Rectal smooth muscle tissue (tissue), 1 donor: ENCODE data around the gene WDR47.
"Not testable (repeated sequence)": the region's sequence is repeated elsewhere in the genome, so short reads cannot be mapped to it uniquely, and the experiment has no call there.

Experiments
- H3K27ac ChIP-seq: one replicate; pipeline ENCODE4 v1.7.0; 2013; ENCODE audit warnings: low read depth, low read length, inconsistent platforms
- H3K27me3 ChIP-seq: one replicate; pipeline ENCODE4 v1.7.0; 2013; ENCODE audit warnings: low read length; ENCODE audit not compliant: control insufficient read depth, insufficient read depth
- H3K36me3 ChIP-seq: one replicate; pipeline ENCODE4 v1.7.0; 2013; ENCODE audit warnings: low read length; ENCODE audit not compliant: control insufficient read depth, insufficient read depth
- H3K4me1 ChIP-seq: one replicate; pipeline ENCODE4 v1.7.0; 2013; ENCODE audit warnings: low read length; ENCODE audit not compliant: control insufficient read depth, insufficient read depth
- H3K4me3 ChIP-seq: one replicate; pipeline ENCODE4 v1.7.0; 2013; ENCODE audit warnings: low read length
- H3K9ac ChIP-seq: one replicate; pipeline ENCODE4 v1.7.0; 2013; ENCODE audit warnings: low read length

The WDR47 gene

GRCh38 chr1:108953452-108953851, 88.5 kb downstream of the WDR47 start:
- Histone ChIP-seq H3K4me1 (no peaks in the 10 kb centered on the region), H3K27me3 (no peaks in the 10 kb centered on the region), H3K36me3 (peaks cover 4% of the 10 kb centered on the region), H3K9ac (no peak overlapping the region), H3K27ac (no peak overlapping the region), H3K4me3 (no peak overlapping the region)

- no peak overlapping the region for H3K4me3 ChIP-seq
- H3K27ac ChIP-seq, result no peak overlapping the region
- peaks cover 4% of the 10 kb centered on the region for H3K4me1 ChIP-seq
- H3K36me3 ChIP-seq, result peaks cover 4% of the 10 kb centered on the region
- H3K9ac ChIP-seq, result no peak overlapping the region
- no peaks in the 10 kb centered on the region for H3K27me3 ChIP-seq
These were observed 90.7 kb downstream of the WDR47 start for GRCh38 chr1:108951242-108951641.

GRCh38 chr1:108949044-108949443, 92.9 kb downstream of the WDR47 start:
- peaks cover 6% of the 10 kb centered on the region for H3K36me3 ChIP-seq
- no peak overlapping the region for H3K9ac ChIP-seq
- H3K27ac ChIP-seq, result no peak overlapping the region
- no peak overlapping the region for H3K4me3 ChIP-seq
- H3K27me3 ChIP-seq, result no peaks in the 10 kb centered on the region
- peaks cover 4% of the 10 kb centered on the region for H3K4me1 ChIP-seq

DNA sequence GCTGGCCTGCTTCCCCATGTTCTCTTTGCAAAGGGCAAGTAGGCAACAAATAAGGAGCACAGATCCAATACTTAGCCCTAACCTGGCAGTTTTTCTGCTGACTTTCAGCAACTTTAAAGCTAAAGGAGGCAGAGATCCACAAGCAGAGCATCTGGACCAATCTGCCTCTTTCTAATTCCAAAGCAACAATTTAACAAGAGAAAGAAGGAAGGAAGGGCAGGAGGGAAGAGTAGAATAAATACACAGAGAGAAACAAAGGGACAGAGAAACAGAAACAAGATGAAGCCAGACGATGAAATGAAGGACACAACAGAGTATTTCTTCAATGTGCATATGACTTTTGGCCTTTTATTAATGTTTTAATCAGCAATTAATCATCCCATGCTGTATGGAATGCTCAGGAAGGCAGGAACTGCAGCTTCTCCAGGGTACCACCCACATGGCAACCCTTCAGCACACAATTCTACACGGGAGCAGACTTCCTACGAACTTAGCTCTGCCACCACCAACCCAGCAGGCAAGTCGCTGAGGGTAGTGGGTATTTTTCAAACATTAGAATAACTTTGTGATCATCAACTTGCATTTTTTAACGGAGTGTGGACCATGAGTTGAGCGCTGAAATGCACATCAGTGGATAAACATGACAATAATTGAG, 93.9 kb downstream of the WDR47 start:
- Histone ChIP-seq H3K9ac (no peak overlapping the region), H3K27ac (no peak overlapping the region), H3K27me3 (no peaks in the 10 kb centered on the region), H3K36me3 (peaks cover 6% of the 10 kb centered on the region), H3K4me1 (peaks cover 4% of the 10 kb centered on the region), H3K4me3 (no peak overlapping the region)

GRCh38 chr1:108936170-108936569, 105.7 kb downstream of the WDR47 start:
- Histone ChIP-seq H3K9ac (no peak overlapping the region), H3K27ac (no peak overlapping the region), H3K36me3 (peaks cover 35% of the 10 kb centered on the region), H3K27me3 (no peaks in the 10 kb centered on the region), H3K4me1 (no peaks in the 10 kb centered on the region), H3K4me3 (no peak overlapping the region)

GRCh38 chr1:108933944-108934343, 108.0 kb downstream of the WDR47 start:
- Histone ChIP-seq H3K27me3 (no peaks in the 10 kb centered on the region), H3K4me1 (no peaks in the 10 kb centered on the region), H3K27ac (no peak overlapping the region), H3K9ac (no peak overlapping the region), H3K4me3 (no peak overlapping the region), H3K36me3 (peaks cover 34% of the 10 kb centered on the region)

GRCh38 chr1:108927565-108927964, 114.3 kb downstream of the WDR47 start:
- H3K27ac ChIP-seq, H3K4me3 ChIP-seq, H3K27me3 ChIP-seq, H3K9ac ChIP-seq, H3K4me1 ChIP-seq: not testable (repeated sequence)
- peaks cover 19% of the 10 kb centered on the region for H3K36me3 ChIP-seq

GRCh38 chr1:108925920-108926319, 116.0 kb downstream of the WDR47 start:
- Histone ChIP-seq H3K36me3 (peaks cover 15% of the 10 kb centered on the region), H3K27ac (no peak overlapping the region), H3K27me3 (no peaks in the 10 kb centered on the region), H3K4me1 (no peaks in the 10 kb centered on the region), H3K4me3 (no peak overlapping the region), H3K9ac (no peak overlapping the region)
